ENCODE measurements around the gene DRGX.

- TF ChIP-seq POLR2A (IDR thresholded peaks at IDR 0.05; ENCODE audit: low read length) (no peak), GATA1 (IDR thresholded peaks at IDR 0.05; ENCODE audit: low read depth, low read length) (no peak)
These were observed 66.8 kb downstream of the DRGX start for GRCh38 chr10:49329146-49329505.
